NCI-H1930 (cell line): ENCODE data around the gene OR4F29.
"Not testable (repeated sequence)": the region's sequence is repeated elsewhere in the genome, so short reads cannot be mapped to it uniquely, and the experiment has no call there.

Experiments
- DNase-seq, 2 experiments: peaks; one replicate each; lab custom pipeline; 2025; lab: John Stamatoyannopoulos, UW

Gene OR4F29

GRCh38 chr1:451578-451977 lies at the start of gene OR4F29:
Gene OR4F29 (minus strand): TSS chr1:451678. CDS start chr1:451678, 0 bp downstream.
- DNase-seq: not testable (repeated sequence)
